Measurements from ENCODE around the gene NSUN5. TPM values are rescaled to one million over a fixed set of nuclear protein-coding genes. Genes with fewer than 3 reads are reported as not detected.

Gene NSUN5
- total RNA-seq, 1 experiment from 2014 or later, result 62.2 TPM

GRCh38 chr7:73345538-73345937, 36.9 kb upstream of the NSUN5 start (continued):
- TF ChIP-seq TEAD4 (CRISPR knock-in tag; IDR thresholded peaks at IDR 0.05) (no peak), ZNF138 (CRISPR knock-in tag; conservative IDR thresholded peaks at IDR 0.05) (no peak), ZNF396 (CRISPR knock-in tag; IDR thresholded peaks at IDR 0.05; ENCODE audit: borderline replicate concordance) (no peak), ATF2 (CRISPR knock-in tag; IDR thresholded peaks at IDR 0.05; ENCODE audit: borderline replicate concordance, low read depth) (no peak)

- peaks cover 40% of the 10 kb centered on the region for H3K4me1 Mint-ChIP-seq
- no peaks in the 10 kb centered on the region for H3K36me3 Mint-ChIP-seq
- ChIA-PET CTCF (interaction anchor here (1.0 to 3.0 kb wide), 7 partner anchors 11 to 87 kb away, joined by 4 to 22 read pairs (median 7); no protein-coding TSS in a partner anchor), POLR2A (no interaction called here)
- no peak overlapping the region for H3K4me3 Mint-ChIP-seq
- no peak for ATAC-seq
- no peak for DNase-seq (ENCODE audit: low spot score)
- no peaks in the 10 kb centered on the region; the same call in 1 of the 2 replicates for H3K27me3 Mint-ChIP-seq (ENCODE audit: low read depth)
- no peaks in the 10 kb centered on the region for H3K9me3 Mint-ChIP-seq
- no peak for TF ChIP-seq ZNF317 (CRISPR knock-in tag; IDR thresholded peaks at IDR 0.05; ENCODE audit: borderline replicate concordance, low read depth)
- no peak for TF ChIP-seq FOXP4 (CRISPR knock-in tag; IDR thresholded peaks at IDR 0.05)
- no peak for TF ChIP-seq NR2C2 (CRISPR knock-in tag; IDR thresholded peaks at IDR 0.05)
- TF ChIP-seq GTF2I (CRISPR knock-in tag; conservative IDR thresholded peaks at IDR 0.05), result no peak
- TF ChIP-seq SP1 (CRISPR knock-in tag; conservative IDR thresholded peaks at IDR 0.05), result no peak
- TF ChIP-seq ZNF416 (CRISPR knock-in tag; IDR thresholded peaks at IDR 0.05), result no peak
- no peak for TF ChIP-seq NFE2L1 (CRISPR knock-in tag; IDR thresholded peaks at IDR 0.05)
- TF ChIP-seq ZNF425 (CRISPR knock-in tag; conservative IDR thresholded peaks at IDR 0.05), result no peak
- TF ChIP-seq ETV6 (CRISPR knock-in tag; IDR thresholded peaks at IDR 0.05), result no peak
- TF ChIP-seq PREB (CRISPR knock-in tag; IDR thresholded peaks at IDR 0.05; ENCODE audit: borderline replicate concordance), result no peak
- no peak for TF ChIP-seq ZNF281 (CRISPR knock-in tag; IDR thresholded peaks at IDR 0.05)
- no peak for TF ChIP-seq USF2 (CRISPR knock-in tag; IDR thresholded peaks at IDR 0.05)
- no peak for TF ChIP-seq TCF7 (CRISPR knock-in tag; IDR thresholded peaks at IDR 0.05; ENCODE audit: low read depth)
- no peak for TF ChIP-seq E2F1 (CRISPR knock-in tag; IDR thresholded peaks at IDR 0.05)
- no peak overlapping the region for H3K27ac Mint-ChIP-seq
These were observed 35.2 kb upstream of the NSUN5 start for GRCh38 chr7:73343671-73344380.
